ENCODE measurements around the gene SIPA1.
"Not testable (repeated sequence)": the region's sequence is repeated elsewhere in the genome, so short reads cannot be mapped to it uniquely, and the experiment has no call there.

SIPA1 gene

DNA sequence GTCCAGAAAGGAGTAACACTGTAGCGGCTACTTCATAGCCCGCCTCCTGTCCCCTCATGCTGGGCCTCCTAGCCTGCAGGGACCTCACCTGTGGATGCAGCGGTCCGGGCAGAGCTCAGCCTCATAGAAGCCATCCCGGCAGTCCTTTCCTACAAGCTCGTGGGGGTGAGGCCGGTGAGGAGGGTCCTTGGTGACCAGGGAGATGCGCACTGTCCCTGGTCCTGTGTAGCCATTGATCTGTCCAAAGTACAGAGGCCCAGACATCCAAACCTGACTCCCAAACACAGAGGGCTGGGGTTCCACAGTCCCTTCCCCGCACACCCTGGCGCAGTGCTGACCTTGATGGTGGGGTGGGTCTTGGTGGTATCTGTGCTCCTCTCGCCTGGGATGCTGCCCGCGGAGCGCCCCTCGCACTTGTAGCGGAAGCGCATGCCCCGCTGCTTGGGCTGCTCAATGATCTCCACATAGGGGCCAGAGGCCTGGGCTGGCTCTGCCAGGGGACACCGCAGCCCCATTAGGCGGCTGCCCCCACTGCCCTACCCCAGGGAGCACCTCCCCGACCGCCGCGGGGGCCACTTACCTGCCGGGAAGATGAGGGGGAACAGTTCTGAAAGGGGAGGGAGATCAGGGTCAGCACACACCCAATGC, 23.8 kb downstream of the SIPA1 start:
- no peak for DNase-seq

DNA sequence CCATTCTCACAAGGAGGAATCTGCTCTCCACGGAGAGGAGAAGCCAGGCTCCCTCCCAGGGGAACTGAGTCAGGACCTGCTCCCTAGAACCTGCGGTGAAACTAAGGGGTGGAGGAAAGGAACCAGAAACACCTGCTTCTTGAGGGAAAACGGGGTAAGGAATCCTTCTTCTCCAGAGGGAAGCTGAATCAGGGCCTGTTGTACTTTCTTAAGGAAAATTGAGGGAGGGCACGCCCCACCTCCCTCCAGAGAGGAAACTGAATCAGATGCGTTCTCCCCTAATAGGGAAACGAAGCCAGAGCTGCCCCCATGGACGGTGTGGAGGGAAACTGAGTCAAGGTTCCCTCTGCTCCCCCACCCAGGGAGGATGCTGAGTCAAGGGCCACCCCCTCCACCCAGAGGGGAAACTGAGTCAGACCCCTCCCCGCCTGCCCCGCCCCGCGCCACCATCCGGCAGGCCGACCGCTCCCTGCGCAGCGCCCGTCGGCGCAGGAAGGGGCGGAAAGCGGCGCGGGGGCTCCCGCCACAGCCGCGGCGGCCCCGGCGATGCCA, 24.4 kb downstream of the SIPA1 start:
- no peak for DNase-seq

DNA sequence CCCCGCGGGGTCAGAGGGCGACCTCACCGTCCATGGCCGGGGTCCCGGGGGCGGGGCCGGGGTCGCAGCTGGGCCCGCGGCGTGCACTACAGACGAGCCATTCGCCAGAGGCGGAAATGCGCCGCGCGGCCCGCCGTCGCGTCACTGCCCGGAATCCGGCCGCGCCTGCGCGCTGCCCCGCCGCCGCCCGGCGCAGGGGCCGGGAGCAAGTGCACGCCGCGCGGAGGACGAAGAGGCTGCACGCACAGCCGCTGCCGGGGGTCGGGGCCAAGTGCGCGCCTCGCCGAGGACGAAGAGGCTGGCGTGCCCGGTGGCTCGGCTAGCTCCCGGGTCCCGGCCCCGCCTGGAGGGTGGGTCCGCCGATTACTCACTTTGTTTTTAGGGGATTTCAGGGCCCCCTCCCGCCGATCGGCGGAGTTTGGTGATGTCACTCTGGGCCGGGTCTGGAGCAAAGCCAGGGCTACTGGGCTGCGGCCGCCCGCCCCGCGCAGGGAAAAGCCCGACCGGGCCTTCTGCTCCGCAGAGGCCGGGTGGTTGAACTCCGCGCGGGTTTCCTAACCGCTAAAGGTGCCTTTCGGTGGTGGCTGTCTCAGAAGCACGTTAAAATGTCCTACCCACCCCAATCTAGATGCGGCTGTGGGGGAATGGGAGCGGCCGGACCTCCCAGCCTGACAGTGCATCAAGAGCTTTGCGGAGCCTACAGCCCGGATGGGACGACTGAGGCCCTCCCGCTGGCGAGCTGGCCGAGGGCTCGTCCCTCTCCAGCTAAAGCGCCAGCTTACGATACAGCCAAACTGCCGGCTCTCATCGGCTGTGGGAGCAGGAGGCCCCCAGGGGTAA, 25.1 kb downstream of the SIPA1 start, which contains the start of gene RELA:
TSS of gene RELA (minus strand) at position 118 of the 840 bp plus-strand sequence. CDS start at position 34, 84 bp downstream.
- peak; percentile 81 for DNase-seq

DNA sequence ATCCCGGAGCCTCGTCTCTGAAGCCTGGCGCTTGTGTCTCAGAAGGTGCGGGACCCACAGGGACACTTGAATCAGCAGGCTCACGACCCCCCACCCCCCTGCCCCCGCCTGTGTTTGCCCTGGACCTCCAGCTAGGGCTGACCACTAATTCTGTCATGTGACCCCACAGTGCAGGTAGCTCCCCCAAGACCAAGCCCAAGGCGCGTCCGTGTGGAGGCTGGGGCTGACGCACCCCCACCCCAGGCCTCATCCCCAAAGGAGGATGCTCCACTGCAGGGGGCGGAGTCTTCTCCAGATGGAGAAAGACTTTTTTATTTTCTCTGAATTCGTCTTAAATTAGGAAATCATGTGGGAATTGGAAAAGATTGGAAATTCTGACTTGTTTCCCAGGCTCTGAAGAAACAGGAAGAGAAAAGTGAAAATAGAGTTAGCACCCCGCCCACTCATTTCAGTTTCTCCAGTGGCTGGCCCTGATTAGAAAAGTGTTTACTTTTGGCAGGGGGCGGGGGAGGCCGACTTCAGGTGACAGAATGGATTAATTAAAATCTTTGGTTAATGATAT, 25.8 kb downstream of the SIPA1 start:
- DNase-seq, result peak; percentile 45

DNA sequence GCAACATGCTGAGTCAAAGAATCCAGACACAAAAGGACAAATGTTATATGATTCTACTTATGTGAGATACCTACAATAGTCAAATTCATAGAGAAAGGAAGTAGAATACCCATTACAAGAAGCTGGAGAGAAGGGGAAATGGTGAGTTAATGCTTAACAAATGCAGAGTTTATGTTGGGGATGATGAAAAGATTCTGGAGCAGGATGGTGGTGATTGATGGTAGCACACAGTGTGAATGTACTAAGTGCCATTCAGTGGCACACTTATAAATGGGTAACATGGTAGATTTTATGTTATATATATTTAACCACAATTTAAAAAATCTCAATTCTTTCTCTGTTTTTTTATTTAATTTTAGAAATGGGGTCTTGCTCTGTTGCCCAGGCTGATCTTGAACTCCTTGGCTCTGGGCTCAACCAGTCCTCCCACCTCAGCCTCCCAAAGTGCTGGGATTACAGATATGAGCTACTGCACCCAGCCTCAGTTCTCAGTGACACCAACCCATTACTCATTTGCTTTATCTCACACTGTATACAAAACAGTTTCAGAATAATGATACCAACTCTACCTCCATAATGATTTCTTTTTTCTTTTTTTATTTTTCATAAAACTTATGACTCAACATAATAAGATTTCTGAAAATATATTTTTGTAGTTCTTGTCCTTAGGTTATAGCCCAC, 34.4 kb downstream of the SIPA1 start:
- DNase-seq, result no peak

DNA sequence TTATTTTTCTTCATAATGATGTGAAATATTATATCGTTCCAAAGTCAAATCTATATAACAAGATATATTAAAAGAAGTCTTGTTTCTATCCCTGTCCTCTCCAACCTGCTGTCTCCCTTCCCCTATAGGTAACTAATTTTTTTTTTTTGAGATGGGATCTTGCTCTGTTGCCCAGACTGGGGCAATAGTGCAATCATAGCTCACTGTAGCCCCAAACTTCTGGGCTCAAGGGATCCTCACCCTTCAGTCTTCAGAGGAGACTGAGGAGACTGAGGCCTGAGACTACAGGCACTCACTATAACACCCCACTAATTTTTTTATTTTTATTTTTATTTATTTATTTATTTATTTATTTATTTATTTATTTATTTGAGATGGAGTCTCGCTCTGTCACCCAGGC, 35.1 kb downstream of the SIPA1 start:
- DNase-seq, result no peak

DNA sequence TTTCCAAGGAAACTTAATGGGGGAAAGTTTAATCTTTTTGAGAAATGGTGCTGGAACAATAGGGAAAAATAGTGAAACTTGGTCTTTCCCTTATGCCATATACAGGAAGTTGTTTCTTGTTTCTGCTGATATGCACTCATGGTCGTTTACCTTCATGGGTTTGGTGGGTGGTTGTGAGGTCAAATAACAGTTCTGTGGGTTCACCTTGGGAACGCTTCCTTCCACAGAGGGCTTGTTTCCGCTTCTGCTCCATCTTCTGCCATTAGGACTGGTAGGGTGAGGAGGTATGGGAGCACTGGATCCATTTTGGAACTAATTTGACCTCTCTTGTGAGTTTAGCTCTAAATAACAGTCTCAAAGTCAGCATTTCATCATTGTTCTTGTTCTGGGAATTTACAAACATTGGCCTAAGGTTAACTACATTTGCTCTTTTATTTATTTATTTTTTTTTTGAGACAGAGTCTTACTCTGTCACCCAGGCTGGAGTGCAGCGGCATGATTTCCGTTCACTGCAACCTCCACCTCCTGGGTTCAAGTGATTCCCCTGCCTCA, 42.4 kb downstream of the SIPA1 start:
- no peak for DNase-seq

DNA sequence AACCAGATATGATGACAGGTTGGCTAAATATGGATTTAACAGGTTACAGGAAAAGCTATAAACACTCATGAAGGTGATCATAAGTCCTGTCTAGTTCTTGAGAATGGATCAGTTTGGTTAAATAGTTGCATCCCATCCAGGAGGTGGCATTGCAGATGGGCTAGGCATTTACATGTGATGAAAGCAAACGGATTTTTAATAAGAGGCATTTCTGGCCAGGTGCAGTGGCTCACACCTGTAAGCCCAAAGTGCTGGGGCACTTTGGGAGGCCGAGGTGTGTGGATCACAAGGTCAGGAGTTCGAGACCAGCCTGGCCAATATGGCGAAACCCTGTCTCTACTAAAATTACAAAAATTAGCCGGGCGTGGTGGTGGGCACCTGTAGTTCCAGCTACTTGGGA, 45.6 kb downstream of the SIPA1 start:
- not testable (repeated sequence) for DNase-seq

DNA sequence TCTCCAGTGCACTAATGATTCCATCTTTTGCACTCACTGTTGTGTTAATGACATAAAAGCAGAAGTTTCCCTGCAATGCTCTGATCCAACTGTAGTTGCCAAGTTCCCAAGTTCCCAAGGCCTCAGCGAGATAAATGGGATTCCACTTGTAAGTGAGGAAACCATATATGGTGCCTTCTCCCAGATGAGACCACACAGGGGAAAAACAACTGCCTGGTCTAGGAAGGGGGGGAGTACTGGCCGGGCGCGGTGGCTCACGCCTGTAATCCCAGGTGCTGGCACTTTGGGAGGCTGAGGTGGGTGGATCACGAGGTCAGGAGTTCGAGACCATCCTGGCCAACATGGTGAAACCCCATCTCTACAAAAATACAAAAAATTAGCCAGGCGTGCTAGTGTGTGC, 48.1 kb downstream of the SIPA1 start:
- no peak for DNase-seq

DNA sequence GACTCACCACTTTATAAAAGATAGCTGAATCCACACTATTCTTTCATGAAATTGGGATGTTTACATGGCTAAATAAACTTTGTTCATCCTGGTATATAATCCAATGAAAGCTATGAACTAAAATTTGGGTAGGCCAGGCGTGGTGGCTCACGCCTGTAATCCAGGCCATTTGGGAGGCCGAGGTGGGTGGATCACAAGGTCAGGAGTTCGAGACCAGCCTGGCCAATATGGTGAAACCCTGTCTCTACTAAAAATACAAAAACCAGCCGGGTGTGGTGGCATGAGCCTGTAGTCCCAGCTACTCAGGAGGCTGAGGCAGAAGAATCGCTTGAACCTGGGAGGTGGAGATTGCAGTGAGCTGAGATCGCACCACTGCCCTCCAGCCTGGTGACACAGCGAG, 53.9 kb downstream of the SIPA1 start:
- DNase-seq, result not testable (repeated sequence)

DNA sequence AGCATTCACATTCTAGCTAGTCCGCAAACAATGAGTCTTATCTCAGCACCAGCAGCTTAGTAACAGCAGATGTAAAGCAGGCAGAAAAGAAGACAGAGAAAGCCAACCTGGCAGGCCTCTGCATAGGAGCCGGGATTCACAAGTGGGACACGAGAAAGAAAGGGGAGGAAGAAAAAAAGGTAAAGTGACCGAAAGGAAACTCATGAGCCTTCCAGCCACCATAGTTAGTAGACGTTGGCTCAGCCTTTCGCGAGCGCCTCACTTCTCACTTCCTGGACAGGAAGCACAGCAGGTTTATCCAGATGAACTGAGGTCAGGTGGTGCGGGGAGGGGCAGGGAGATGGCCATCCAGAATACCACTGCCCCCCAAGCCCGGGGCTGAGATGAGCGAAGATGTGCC, 54.5 kb downstream of the SIPA1 start:
- no peak for DNase-seq

DNA sequence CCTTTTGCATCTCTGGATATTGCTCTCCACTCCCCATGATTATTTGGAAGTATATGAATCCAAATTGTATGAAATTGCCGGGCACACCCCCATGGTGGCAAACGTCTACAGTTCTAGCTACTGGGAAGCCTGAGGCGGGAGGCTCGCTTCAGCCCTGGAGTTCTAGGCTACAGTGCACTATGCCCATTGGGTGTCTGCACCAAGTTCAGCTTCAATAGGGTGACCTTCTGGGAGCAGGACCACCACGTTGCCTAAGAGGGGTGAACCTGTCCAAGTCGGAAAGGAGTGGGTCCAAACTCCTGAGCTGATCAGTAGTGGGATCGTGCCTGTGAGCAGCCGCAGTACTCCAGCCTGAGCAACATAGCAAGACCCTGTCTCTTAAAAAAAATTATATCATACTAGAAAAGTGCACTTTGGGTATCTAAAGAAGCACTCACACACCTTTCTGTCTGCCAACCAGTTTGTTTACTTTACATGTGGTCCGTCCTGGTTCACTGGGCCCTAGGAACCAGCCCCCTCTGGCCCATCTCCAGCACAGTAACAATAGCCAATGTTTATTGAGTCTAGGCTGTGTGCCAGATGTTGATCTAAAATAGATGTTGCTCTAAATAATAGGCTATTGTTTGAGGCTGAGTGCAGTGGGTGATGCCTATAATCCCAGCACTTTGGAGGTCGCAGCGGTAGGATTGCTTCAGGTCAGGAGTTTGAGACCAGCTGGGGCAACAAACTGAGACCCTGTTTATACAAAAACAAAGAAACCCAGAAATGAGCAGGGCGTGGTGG, 57.7 kb downstream of the SIPA1 start:
- DNase-seq, result peak; percentile 75

DNA sequence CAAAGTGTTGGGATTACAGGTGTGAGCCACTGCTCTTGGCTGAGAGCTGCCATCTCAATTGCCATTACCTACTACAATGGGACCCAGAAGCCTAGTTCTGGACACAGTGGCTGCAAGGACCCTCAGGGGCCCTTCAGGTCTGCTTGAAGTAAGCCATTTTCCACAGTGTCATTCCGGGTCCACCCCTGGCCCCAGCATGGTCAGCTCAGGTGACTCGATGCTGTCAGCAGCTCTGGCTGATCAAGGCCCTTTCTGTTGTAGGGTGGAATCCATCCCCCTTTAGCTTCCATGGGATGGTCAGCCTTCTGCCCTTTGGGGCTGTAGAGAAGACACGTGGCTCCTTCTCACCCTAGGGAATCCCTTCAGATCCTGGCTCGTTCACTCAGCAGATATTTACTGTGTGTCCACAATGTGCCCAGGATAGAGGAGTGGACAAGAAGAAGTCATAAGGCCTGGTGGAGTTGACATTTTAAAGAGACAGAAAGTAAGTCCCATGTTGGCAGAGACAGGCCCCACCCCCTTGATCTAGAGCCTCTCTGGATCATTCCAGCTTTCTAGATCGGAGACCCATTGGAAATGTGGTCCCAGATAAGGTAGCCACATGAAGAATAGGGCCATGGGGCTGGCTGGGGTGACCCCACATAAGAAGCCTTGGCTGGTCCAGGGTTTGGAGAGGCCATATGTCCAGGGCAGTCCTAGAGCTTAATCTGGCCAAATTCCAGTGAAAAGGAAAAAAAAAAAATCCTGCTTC, 59.1 kb downstream of the SIPA1 start:
- no peak for DNase-seq

DNA sequence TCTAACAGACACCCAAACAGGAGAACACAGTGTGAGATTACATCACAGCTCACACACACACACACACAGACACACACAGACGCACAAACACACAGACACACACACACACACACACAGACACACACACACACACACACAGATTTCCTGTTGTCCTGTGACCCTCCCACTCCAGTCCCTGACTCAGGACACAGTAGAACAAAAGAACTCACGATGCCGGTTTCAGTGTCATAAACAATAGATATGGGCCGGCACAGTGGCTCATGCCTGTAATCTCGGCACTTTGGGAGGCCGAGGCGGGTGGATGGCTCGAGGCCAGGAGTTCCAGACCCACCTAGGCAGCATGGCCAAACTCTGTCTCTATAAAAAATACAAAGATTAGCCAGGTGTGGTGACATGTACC, 60.3 kb downstream of the SIPA1 start:
- no peak for DNase-seq

DNA sequence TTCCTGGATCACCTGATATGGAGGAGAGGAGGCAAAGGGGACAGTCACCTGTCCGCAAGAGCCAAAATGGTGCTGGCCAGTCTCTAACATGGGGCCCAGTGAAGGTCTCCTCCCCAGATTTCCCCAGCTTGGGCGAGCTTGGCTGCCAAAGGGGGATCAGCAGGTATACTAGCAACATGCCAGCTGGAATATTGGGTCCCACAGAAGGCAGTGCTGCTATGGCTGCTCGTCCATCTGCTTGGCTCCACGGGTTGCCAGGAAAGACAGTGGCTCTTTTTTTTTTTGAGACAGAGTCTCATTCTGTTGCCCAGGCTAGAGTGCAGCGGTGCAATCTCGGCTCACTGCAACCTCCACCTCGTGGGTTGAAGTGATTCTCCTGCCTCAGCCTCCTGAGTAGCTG, 61.4 kb downstream of the SIPA1 start:
- no peak for DNase-seq

DNA sequence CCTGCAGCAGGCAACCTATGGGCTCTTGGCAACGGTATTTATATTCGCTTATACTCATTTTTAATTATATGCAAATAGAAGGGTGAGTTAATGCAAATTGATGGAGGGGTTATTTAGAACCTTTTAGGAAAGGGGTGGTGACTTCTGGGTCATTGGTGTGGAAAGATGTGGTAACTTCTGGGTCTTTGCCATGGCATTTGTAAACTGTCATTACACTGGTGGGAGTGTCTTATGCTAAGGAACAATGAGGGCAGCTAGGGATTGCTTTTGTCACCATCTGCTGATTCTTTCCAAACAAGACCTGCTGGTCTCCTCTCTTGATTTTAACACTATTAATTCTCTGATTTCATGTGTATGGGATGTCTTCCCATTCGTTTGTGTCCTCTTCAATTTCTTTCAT, 62.5 kb downstream of the SIPA1 start:
- peak; percentile 37 for DNase-seq

All from NCI-H146 (cell line).